GM18511 (cell line): Measurements from ENCODE around the gene ZBTB40.
A peak's percentile ranks its signal among the peaks of the same experiment; 100 is the strongest.

Source experiments
- ATAC-seq: cut with Tn5 transposase; IDR thresholded peaks from one replicate; pipeline ENCODE4 v1.9.1; 2021; ENCODE audit warnings: mild to moderate bottlenecking, moderate library complexity; ENCODE audit not compliant: unreplicated experiment

ZBTB40 gene

GRCh38 chr1:22451702-22452480 lies at the start of gene ZBTB40:
ZBTB40 (plus strand) TSS chr1:22451851; CDS start chr1:22489949, 38,098 bp downstream.
- ATAC-seq: peak; percentile 91

GRCh38 chr1:22402356-22403053 lies 49.1 kb upstream of the ZBTB40 start:
- ATAC-seq: no peak

GRCh38 chr1:22404486-22404885 lies 47.2 kb upstream of the ZBTB40 start:
- no peak for ATAC-seq

GRCh38 chr1:22406722-22407495 lies 44.7 kb upstream of the ZBTB40 start:
- ATAC-seq: no peak

GRCh38 chr1:22408230-22408629 lies 43.4 kb upstream of the ZBTB40 start:
- ATAC-seq: no peak

GRCh38 chr1:22410401-22410800 lies 41.2 kb upstream of the ZBTB40 start:
- ATAC-seq: no peak

GRCh38 chr1:22410928-22411495 lies 40.6 kb upstream of the ZBTB40 start:
- no peak for ATAC-seq

- no peak for ATAC-seq
Observed at GRCh38 chr1:22411589-22411988, 40.1 kb upstream of the ZBTB40 start.

- ATAC-seq: no peak
Observed at GRCh38 chr1:22412932-22413727, 38.5 kb upstream of the ZBTB40 start.

- ATAC-seq: no peak
Observed at GRCh38 chr1:22413799-22414198, 37.9 kb upstream of the ZBTB40 start.

- no peak for ATAC-seq
Observed at GRCh38 chr1:22414244-22414751, 37.4 kb upstream of the ZBTB40 start.

- no peak for ATAC-seq
Observed at GRCh38 chr1:22415489-22415888, 36.2 kb upstream of the ZBTB40 start.

- no peak for ATAC-seq
Observed at GRCh38 chr1:22416555-22417454, 34.8 kb upstream of the ZBTB40 start.

GRCh38 chr1:22417466-22417865 lies 34.2 kb upstream of the ZBTB40 start:
- ATAC-seq: no peak

- no peak for ATAC-seq
Observed at GRCh38 chr1:22418312-22418711, 33.3 kb upstream of the ZBTB40 start.

GRCh38 chr1:22418933-22419382 lies 32.7 kb upstream of the ZBTB40 start:
- ATAC-seq: no peak

GRCh38 chr1:22420455-22421053 lies 31.1 kb upstream of the ZBTB40 start:
- no peak for ATAC-seq

- no peak for ATAC-seq
Observed at GRCh38 chr1:22426781-22427180, 24.9 kb upstream of the ZBTB40 start.

- ATAC-seq: no peak
Observed at GRCh38 chr1:22428672-22429071, 23.0 kb upstream of the ZBTB40 start.
